GM23338 (cell line): ENCODE data around the gene JTB. TPM values are rescaled to one million over a fixed set of nuclear protein-coding genes. Genes with fewer than 3 reads are reported as not detected.

Source experiments
- ATAC-seq: fragments of 200-7000 bp; cut with Tn5 transposase; 3 replicates; pipeline ENCODE4 v1.9.1; 2020
- DNase-seq: peaks from one replicate; pipeline ENCODE4 v3.0.0-alpha.2; 2015; ENCODE audit warnings: low spot score
- H2AFZ ChIP-seq: fragments of 200-600 bp; sonication (generic); 2 replicates; pipeline ENCODE4 v1.8.0; 2016; ENCODE audit warnings: antibody characterized with exemption, mild to moderate bottlenecking, moderate library complexity
- H3F3A ChIP-seq: fragments of 200-600 bp; sonication (generic); replicated peaks from 2 replicates; pipeline ENCODE4 v1.8.0; 2017; ENCODE audit warnings: antibody characterized with exemption, mixed run types, low read depth
- H3K27ac ChIP-seq: fragments of 200-600 bp; sonication (generic); 2 replicates; pipeline ENCODE4 v1.6.1; 2016; ENCODE audit warnings: low read depth
- H3K27me3 ChIP-seq: fragments of 200-600 bp; sonication (generic); 2 replicates; pipeline ENCODE4 v1.8.0; 2016; ENCODE audit warnings: mild to moderate bottlenecking, mixed run types, moderate library complexity; ENCODE audit not compliant: insufficient read depth
- H3K36me3 ChIP-seq: fragments of 200-600 bp; sonication (generic); 2 replicates; pipeline ENCODE4 v1.8.0; 2016; ENCODE audit warnings: mild to moderate bottlenecking; ENCODE audit not compliant: insufficient read depth
- H3K4me1 ChIP-seq: fragments of 200-600 bp; sonication (generic); 2 replicates; pipeline ENCODE4 v1.8.0; 2016; ENCODE audit warnings: mild to moderate bottlenecking, moderate library complexity; ENCODE audit not compliant: insufficient read depth
- H3K4me2 ChIP-seq: fragments of 200-600 bp; sonication (generic); 2 replicates; pipeline ENCODE4 v1.7.1; 2017; ENCODE audit warnings: mixed run types
- H3K4me3 ChIP-seq: fragments of 200-600 bp; sonication (generic); 2 replicates; pipeline ENCODE4 v1.6.1; 2016; ENCODE audit warnings: mixed run types
- H3K79me2 ChIP-seq: fragments of 200-600 bp; sonication (generic); replicated peaks from 2 replicates; pipeline ENCODE4 v1.8.0; 2017; ENCODE audit warnings: mild to moderate bottlenecking; ENCODE audit not compliant: insufficient read depth
- H3K9me2 ChIP-seq: fragments of 200-600 bp; sonication (generic); 2 replicates; pipeline ENCODE4 v1.8.0; 2017; ENCODE audit not compliant: insufficient read depth
- H4K20me1 ChIP-seq: fragments of 200-600 bp; sonication (generic); replicated peaks from 2 replicates; pipeline ENCODE4 v1.8.0; 2017; ENCODE audit warnings: mild to moderate bottlenecking; ENCODE audit not compliant: insufficient read depth
- H3K27ac Mint-ChIP-seq: 2 replicates; pipeline ENCODE4 v1.8.0; 2020; ENCODE audit warnings: inconsistent platforms, mild to moderate bottlenecking, moderate library complexity, mixed read lengths
- H3K27me3 Mint-ChIP-seq: 3 replicates; pipeline ENCODE4 v1.8.0; 2022; ENCODE audit warnings: low read depth, mild to moderate bottlenecking, moderate library complexity, mixed read lengths, inconsistent platforms; ENCODE audit not compliant: insufficient read depth, poor library complexity
- H3K36me3 Mint-ChIP-seq: 3 replicates; pipeline ENCODE4 v1.8.0; 2021; ENCODE audit warnings: low read depth, mild to moderate bottlenecking, inconsistent platforms, moderate library complexity, mixed read lengths
- H3K4me1 Mint-ChIP-seq: 3 replicates; pipeline ENCODE4 v1.8.0; 2020; ENCODE audit warnings: mild to moderate bottlenecking, inconsistent platforms, mixed read lengths
- H3K4me3 Mint-ChIP-seq: 3 replicates; pipeline ENCODE4 v1.8.0; 2021; ENCODE audit warnings: moderate library complexity, mild to moderate bottlenecking, inconsistent platforms, mixed read lengths
- H3K9me3 Mint-ChIP-seq: 3 replicates; pipeline ENCODE4 v1.8.0; 2020; ENCODE audit warnings: moderate library complexity, mild to moderate bottlenecking, inconsistent platforms, mixed read lengths
- EZH2phosphoT487 ChIP-seq: fragments of 200-600 bp; sonication (generic); IDR thresholded peaks from one replicate; pipeline ENCODE4 v1.8.1; 2018; ENCODE audit warnings: antibody characterized with exemption; ENCODE audit not compliant: unreplicated experiment
- STAT1 ChIP-seq: IDR thresholded peaks from one replicate; pipeline ENCODE4 v1.6.1; 2016; ENCODE audit warnings: antibody characterized with exemption; ENCODE audit not compliant: unreplicated experiment
- ZNF331 ChIP-seq: fragments of 250-450 bp; sonication (Bioruptor Pico); IDR thresholded peaks from 2 replicates; pipeline ENCODE4 v1.5.0; 2020; ENCODE audit warnings: low read depth, mild to moderate bottlenecking, moderate library complexity
- polyA plus RNA-seq: library from polyadenylated mRNA; unstranded; fragments of >200 nt; fragmentation: Nextera tagmentation; extraction: Ambion mirVana; gene quantifications from 2 replicates; pipeline ENCODE4 v1.2.1, GENCODE V29; 2016
- total RNA-seq: library from RNA; depleted of rRNA; stranded (reverse); fragments of >200 nt; shearing (Covaris generic); gene quantifications from 2 replicates; pipeline ENCODE4 v1.2.3, GENCODE V29; 2014
- TF ChIP-seq, protein P1 (sequence below): fragments of 250-450 bp; sonication (Bioruptor Pico); IDR thresholded peaks from 2 replicates; pipeline ENCODE4 v1.5.0; 2020; ENCODE audit warnings: mild to moderate bottlenecking, moderate library complexity
- TF ChIP-seq, protein P2 (sequence below): IDR thresholded peaks from 2 replicates; pipeline ENCODE4 v1.6.1; 2016; ENCODE audit warnings: antibody characterized with exemption

JTB gene
- total and polyA plus RNA-seq, 2 experiments from 2014 or later, result 140 to 208 TPM

DNA sequence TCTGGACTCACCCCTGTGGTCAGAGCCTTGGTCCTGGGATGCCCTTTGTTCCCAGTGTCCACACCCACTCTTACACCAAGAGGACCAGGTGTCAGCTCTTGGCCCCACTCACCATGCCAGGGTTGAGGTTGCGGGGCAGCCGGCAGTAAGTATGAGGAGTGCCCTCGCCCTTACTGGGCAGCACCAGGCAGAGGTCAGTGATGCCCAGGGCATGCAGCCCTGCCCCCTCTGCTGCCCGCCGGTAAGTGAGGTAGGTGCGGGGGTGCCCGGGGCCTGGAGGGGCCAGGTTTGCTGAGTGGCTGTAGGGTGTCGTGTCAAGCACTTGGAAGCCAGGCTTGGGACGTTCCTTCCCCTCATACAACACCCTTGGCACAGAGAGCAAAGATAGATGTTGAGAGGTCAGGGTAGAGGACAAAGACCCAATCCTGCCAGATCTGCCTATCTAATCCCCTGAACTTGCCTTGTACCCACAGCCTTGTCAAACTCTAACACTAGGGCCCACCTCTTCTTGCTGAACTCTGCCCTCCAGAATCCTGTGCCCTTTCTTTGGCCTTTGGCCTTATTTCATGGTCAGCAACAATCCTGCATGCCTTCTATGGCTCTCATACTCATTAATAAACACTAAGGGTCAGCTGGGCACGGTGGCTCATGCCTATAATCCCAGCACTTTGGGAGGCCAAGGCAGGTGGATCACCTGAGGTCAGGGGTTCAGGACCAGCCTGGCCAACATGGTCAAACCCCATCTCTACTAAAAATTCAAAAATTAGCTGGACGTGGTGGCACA, 34.5 kb downstream of the JTB start (continued):
- TF ChIP-seq, protein P1, sequence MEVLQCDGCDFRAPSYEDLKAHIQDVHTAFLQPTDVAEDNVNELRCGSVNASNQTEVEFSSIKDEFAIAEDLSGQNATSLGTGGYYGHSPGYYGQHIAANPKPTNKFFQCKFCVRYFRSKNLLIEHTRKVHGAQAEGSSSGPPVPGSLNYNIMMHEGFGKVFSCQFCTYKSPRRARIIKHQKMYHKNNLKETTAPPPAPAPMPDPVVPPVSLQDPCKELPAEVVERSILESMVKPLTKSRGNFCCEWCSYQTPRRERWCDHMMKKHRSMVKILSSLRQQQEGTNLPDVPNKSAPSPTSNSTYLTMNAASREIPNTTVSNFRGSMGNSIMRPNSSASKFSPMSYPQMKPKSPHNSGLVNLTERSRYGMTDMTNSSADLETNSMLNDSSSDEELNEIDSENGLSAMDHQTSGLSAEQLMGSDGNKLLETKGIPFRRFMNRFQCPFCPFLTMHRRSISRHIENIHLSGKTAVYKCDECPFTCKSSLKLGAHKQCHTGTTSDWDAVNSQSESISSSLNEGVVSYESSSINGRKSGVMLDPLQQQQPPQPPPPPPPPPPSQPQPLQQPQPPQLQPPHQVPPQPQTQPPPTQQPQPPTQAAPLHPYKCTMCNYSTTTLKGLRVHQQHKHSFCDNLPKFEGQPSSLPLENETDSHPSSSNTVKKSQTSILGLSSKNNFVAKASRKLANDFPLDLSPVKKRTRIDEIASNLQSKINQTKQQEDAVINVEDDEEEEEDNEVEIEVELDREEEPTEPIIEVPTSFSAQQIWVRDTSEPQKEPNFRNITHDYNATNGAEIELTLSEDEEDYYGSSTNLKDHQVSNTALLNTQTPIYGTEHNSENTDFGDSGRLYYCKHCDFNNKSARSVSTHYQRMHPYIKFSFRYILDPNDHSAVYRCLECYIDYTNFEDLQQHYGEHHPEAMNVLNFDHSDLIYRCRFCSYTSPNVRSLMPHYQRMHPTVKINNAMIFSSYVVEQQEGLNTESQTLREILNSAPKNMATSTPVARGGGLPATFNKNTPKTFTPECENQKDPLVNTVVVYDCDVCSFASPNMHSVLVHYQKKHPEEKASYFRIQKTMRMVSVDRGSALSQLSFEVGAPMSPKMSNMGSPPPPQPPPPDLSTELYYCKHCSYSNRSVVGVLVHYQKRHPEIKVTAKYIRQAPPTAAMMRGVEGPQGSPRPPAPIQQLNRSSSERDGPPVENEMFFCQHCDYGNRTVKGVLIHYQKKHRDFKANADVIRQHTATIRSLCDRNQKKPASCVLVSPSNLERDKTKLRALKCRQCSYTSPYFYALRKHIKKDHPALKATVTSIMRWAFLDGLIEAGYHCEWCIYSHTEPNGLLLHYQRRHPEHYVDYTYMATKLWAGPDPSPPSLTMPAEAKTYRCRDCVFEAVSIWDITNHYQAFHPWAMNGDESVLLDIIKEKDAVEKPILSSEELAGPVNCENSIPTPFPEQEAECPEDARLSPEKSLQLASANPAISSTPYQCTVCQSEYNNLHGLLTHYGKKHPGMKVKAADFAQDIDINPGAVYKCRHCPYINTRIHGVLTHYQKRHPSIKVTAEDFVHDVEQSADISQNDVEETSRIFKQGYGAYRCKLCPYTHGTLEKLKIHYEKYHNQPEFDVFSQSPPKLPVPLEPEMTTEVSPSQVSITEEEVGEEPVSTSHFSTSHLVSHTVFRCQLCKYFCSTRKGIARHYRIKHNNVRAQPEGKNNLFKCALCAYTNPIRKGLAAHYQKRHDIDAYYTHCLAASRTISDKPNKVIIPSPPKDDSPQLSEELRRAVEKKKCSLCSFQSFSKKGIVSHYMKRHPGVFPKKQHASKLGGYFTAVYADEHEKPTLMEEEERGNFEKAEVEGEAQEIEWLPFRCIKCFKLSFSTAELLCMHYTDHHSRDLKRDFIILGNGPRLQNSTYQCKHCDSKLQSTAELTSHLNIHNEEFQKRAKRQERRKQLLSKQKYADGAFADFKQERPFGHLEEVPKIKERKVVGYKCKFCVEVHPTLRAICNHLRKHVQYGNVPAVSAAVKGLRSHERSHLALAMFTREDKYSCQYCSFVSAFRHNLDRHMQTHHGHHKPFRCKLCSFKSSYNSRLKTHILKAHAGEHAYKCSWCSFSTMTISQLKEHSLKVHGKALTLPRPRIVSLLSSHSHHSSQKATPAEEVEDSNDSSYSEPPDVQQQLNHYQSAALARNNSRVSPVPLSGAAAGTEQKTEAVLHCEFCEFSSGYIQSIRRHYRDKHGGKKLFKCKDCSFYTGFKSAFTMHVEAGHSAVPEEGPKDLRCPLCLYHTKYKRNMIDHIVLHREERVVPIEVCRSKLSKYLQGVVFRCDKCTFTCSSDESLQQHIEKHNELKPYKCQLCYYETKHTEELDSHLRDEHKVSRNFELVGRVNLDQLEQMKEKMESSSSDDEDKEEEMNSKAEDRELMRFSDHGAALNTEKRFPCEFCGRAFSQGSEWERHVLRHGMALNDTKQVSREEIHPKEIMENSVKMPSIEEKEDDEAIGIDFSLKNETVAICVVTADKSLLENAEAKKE, result no peak
- TF ChIP-seq EZH2phosphoT487 (no peak), ZNF331 (CRISPR knock-in tag) (no peak), STAT1 (no peak)

DNA sequence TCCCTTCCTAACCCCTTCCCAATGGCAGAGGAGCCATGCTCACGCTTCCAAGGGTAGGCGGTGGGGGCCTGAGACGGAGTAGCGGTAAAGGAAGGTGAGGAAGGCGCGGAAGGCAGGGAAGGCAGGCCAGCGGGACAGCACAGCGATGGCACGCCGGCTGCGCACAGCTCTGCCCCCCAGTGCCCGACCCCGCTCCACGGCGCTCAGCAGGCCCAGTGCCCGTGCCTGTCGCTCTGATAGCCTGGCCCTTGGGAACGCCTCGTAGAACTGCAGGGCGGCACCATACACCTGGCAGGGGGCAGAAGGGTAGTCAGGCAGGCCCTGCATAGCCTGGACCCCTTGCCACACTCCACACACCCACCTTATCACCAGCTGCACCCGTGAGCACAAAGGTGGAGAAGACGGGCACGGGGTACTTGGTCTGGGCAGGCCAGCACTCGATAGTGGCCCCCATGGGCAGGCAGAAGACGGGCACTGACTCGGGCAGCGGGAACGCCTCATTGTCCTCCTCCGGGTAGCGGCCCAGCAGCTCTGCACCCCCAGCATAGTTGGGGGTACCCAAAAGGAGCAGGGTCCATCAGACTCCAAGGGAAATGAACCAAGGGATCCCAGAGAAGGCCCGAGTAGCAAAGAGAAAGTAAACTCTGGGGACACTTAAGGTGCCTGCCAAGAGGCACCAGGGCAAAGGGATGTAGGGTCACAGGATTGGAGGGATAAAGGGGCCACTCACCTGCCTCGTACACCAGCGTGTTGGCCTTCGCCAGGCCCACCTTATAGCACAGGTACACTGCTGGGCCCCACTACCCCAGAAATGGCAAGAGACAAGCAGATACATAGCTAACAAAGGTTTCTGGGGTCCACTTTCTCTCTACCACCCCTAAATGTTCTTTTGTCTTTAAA, 35.4 kb downstream of the JTB start:
- Histone ChIP-seq H3K9me2 (no peaks in the 10 kb centered on the region), H3K4me1 (peaks cover 9% of the 10 kb centered on the region; the same call in 1 of the 2 replicates), H4K20me1 (no peaks in the 10 kb centered on the region), H3K4me3 (no peak overlapping the region), H3K4me2 (no peak overlapping the region), H3K36me3 (peaks cover 10% of the 10 kb centered on the region), H3K79me2 (peaks cover 16% of the 10 kb centered on the region), H3K27ac (no peak overlapping the region), H3K27me3 (no peaks in the 10 kb centered on the region), H2AFZ (no peak overlapping the region), H3F3A (peaks cover 4% of the 10 kb centered on the region; the same call in 1 of the 2 replicates)
- no peaks in the 10 kb centered on the region; the same call in 2 of the 3 replicates for H3K9me3 Mint-ChIP-seq
- no peak for ATAC-seq
- peaks cover 51% of the 10 kb centered on the region for H3K36me3 Mint-ChIP-seq
- H3K27ac Mint-ChIP-seq, result no peak overlapping the region
- peaks cover 11% of the 10 kb centered on the region for H3K4me1 Mint-ChIP-seq
- DNase-seq, result no peak
- no peak overlapping the region for H3K4me3 Mint-ChIP-seq
- H3K27me3 Mint-ChIP-seq, result peaks cover 19% of the 10 kb centered on the region
- TF ChIP-seq, protein P1, result no peak
- TF ChIP-seq, protein P2, sequence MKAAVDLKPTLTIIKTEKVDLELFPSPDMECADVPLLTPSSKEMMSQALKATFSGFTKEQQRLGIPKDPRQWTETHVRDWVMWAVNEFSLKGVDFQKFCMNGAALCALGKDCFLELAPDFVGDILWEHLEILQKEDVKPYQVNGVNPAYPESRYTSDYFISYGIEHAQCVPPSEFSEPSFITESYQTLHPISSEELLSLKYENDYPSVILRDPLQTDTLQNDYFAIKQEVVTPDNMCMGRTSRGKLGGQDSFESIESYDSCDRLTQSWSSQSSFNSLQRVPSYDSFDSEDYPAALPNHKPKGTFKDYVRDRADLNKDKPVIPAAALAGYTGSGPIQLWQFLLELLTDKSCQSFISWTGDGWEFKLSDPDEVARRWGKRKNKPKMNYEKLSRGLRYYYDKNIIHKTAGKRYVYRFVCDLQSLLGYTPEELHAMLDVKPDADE, result no peak
